Measurements from ENCODE around the gene TLCD1. TPM values are rescaled to one million over a fixed set of nuclear protein-coding genes. Genes with fewer than 3 reads are reported as not detected.

Gene TLCD1
- total RNA-seq, 2 donors from 2014 or later = 5.3 to 19.6 TPM

DNA sequence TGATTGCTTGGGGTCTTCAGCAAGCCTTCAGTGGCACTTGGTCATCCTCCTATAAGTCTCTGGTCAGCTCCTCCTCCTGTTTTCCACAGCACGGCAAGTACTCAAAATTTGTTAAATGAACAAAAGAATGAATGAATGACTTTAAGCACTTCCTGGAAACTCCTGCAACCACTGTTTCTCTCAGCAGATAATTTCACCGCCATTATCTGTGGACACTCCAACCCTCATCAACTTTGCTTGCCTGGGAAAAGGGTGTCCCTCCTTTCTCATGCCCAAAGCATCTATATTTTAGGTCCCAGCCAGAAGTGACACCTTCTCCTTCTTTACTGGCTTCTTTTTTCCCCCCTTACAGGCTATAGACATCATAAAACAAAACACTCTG lies 18.7 kb downstream of the TLCD1 start:
- H3K4me1 ChIP-seq (replicated peaks) = no peaks in the 10 kb centered on the region
- no peaks in the 10 kb centered on the region for H3K36me3 ChIP-seq
- no peaks in the 10 kb centered on the region for H3K27me3 ChIP-seq (replicated peaks; ENCODE audit: insufficient read depth)
- H3K27ac ChIP-seq = no peak overlapping the region
- intact Hi-C loops (cut with DNase I) = no loop called here
- H3K4me3 ChIP-seq = no peak overlapping the region
- TF ChIP-seq POLR2A (IDR thresholded peaks at IDR 0.05) (no peak), POLR2AphosphoS5 (IDR thresholded peaks at IDR 0.05) (no peak)
- TF ChIP-seq, protein P1, sequence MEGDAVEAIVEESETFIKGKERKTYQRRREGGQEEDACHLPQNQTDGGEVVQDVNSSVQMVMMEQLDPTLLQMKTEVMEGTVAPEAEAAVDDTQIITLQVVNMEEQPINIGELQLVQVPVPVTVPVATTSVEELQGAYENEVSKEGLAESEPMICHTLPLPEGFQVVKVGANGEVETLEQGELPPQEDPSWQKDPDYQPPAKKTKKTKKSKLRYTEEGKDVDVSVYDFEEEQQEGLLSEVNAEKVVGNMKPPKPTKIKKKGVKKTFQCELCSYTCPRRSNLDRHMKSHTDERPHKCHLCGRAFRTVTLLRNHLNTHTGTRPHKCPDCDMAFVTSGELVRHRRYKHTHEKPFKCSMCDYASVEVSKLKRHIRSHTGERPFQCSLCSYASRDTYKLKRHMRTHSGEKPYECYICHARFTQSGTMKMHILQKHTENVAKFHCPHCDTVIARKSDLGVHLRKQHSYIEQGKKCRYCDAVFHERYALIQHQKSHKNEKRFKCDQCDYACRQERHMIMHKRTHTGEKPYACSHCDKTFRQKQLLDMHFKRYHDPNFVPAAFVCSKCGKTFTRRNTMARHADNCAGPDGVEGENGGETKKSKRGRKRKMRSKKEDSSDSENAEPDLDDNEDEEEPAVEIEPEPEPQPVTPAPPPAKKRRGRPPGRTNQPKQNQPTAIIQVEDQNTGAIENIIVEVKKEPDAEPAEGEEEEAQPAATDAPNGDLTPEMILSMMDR (IDR thresholded peaks at IDR 0.05) = no peak
- 91% methylated on average over 2 of the region's 2 CpGs for whole genome bisulfite sequencing
- H3K9me3 ChIP-seq = no peaks in the 10 kb centered on the region
- no peak for DNase-seq (ENCODE audit: low spot score)

DNA sequence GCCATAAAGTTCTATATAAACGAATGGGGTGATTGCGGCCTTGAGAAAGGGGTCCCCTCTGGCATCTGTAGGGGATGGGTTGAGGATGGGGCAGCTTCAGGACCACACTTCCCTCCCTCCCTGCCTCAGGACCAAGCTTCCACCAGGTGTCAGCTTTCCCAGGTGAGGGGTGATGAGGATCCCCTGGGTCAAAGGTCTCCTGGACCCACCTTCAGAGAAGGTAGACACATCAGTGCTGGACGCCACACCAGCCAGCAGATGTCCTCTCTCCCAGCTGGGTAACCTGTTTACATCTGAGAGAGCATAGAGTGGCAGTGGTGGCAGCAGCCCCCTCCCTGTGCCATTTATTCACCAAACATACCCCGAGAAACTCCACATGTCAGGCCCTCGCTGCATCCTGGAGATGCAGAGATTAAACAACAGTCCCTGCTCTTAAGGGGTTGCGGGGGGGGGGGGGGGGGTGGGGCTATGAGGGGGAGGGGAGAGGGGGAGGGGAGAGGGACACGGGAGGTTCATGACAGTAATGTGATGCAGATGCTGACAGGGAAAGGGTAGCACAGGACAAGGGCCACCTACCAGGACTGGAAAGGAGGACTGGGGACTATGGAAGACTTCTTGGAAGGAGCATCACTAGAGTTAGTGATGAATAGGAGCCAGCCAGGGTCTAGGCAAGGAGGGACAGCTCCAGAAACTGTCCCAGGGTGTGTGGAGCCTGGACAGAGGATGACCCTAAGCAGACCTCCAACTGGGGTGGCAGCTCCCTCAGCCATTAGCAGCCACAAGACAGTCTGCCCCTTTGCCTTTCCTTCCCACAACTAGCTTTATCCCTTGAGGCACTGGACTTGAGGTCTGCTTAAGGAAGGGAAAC lies 19.3 kb downstream of the TLCD1 start:
- intact Hi-C loops (cut with DNase I) = no loop called here
- WGBS = 53% methylated on average over 7 of the region's 7 CpGs
- Histone ChIP-seq H3K4me1 (replicated peaks) (no peaks in the 10 kb centered on the region), H3K9me3 (no peaks in the 10 kb centered on the region), H3K36me3 (peaks cover 0 to 3% of the 10 kb centered on the region in 2 donors), H3K27ac (no peak overlapping the region), H3K27me3 (replicated peaks; ENCODE audit: insufficient read depth) (no peaks in the 10 kb centered on the region), H3K4me3 (no peak overlapping the region)
- TF ChIP-seq POLR2AphosphoS5 (IDR thresholded peaks at IDR 0.05) = no peak
- no peak for TF ChIP-seq POLR2A (IDR thresholded peaks at IDR 0.05)
- TF ChIP-seq, protein P1 (IDR thresholded peaks at IDR 0.05) = no peak
- no peak for DNase-seq (ENCODE audit: low spot score)

DNA sequence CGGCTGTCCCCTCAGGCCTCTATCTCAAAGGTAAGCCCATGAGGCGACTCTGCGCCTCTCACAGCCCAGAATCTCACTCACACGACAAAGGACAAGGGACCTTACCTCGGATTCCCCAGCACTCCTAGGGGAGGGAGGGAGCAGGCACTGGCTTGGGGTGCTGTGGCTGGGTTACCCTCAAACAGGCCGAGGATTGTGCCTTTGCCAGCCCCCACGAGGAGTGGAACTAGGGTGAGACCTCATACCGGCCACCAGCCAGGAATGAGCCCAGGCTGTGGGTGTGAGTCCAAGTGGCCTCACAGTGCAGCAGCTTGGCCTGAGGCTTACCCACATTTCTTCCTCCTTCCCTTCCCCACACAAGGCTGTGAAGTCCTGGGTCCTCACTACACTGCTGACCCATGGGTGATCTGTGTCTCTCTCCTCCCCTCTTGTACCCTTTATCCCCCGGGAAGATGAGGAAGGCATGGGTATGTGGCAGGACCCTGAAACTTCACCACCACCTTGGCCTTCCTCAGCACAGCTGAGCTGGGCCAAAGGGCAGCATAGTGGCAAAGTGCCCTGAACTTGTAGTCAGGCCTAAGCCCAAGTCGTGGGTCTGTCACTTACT lies 20.2 kb downstream of the TLCD1 start:
- WGBS = 66% methylated on average over 8 of the region's 10 CpGs
- H3K4me1 ChIP-seq (replicated peaks) = no peaks in the 10 kb centered on the region
- H3K36me3 ChIP-seq = peaks cover 5 to 10% of the 10 kb centered on the region in 2 donors

DNA sequence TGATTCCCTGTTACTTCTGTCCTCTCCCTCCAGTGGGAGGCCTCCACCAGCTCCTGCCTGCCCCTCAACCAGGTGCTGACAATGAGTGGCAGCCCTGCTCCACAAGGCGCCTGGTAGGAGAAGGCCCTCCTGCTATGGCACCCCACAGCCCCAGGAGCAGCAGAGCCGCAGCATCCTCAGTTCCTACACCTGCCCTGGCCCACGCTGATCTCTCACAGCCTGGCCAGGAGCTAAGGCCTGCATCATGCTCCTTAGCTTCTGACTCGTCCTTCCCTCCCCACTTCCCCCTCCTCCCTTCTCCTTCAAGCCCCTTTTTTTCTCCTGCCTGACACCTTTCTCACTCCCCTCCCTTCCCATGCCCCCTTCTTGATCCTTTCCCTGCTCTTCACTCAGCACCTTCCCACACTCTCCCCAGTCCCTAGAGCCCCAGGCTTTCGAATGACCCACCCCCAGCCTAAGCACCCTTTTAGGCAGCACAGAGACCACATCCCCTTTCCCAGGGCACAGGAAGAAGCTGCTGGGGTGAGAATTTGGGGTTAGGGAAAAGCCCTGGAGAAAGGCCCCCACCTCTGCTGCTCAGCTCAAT lies 20.9 kb downstream of the TLCD1 start:
- TF ChIP-seq POLR2AphosphoS5 (IDR thresholded peaks at IDR 0.05) = no peak
- H3K4me3 ChIP-seq = no peak overlapping the region
- no peaks in the 10 kb centered on the region for H3K4me1 ChIP-seq (replicated peaks)
- DNase-seq (ENCODE audit: low spot score) = no peak
- intact Hi-C loops (cut with DNase I) = no loop called here
- no peaks in the 10 kb centered on the region for H3K27me3 ChIP-seq (replicated peaks; ENCODE audit: insufficient read depth)
- H3K27ac ChIP-seq = no peak overlapping the region
- 72% methylated on average over 5 of the region's 5 CpGs for WGBS
- no peaks in the 10 kb centered on the region for H3K9me3 ChIP-seq
- H3K36me3 ChIP-seq = peaks cover 11 to 13% of the 10 kb centered on the region in 2 donors

More for the DNA sequence above, 20.2 kb downstream of the TLCD1 start:
- intact Hi-C loops (cut with DNase I) = no loop called here
- TF ChIP-seq POLR2A (IDR thresholded peaks at IDR 0.05) (no peak), POLR2AphosphoS5 (IDR thresholded peaks at IDR 0.05) (no peak)
- TF ChIP-seq, protein P1 (IDR thresholded peaks at IDR 0.05) = no peak
- no peaks in the 10 kb centered on the region for H3K27me3 ChIP-seq (replicated peaks; ENCODE audit: insufficient read depth)
- H3K9me3 ChIP-seq = no peaks in the 10 kb centered on the region
- no peak overlapping the region for H3K27ac ChIP-seq
- no peak for DNase-seq (ENCODE audit: low spot score)
- H3K4me3 ChIP-seq = no peak overlapping the region

DNA sequence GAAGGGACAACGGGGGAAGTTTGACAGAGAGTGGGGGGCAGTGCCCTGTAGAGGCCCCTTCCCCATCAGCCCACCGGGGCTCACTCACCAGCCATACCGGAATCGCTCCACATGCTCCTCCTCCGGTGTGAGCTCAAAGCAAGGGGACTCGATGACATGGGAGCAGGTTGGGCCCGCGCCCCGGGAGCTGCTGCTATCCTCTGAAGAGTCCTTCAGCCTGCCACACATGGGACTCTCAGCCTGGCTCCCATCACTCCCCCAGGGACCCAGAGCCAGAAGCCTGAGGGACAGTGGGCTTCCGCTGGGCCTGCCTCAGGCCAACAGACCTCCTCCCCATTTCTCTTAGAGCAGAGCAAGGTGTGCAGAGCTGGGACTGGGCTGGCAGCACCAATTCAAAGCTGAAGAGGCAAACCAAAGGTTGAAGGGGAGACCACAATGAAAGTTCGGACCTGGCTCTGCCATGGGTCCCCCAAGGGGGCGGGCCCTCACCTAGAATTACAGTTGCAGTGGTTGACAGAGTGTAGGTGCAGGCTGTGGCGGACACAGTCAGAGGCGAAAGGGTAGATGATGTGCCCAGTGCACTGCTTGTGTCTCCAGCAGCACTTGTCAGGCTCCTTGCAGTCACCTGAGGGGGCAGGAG lies 21.7 kb downstream of the TLCD1 start:
- Histone ChIP-seq H3K9me3 (no peaks in the 10 kb centered on the region), H3K27ac (no peak overlapping the region), H3K36me3 (peaks cover 20% of the 10 kb centered on the region in 2 donors), H3K4me1 (replicated peaks) (no peaks in the 10 kb centered on the region), H3K4me3 (no peak overlapping the region), H3K27me3 (replicated peaks; ENCODE audit: insufficient read depth) (no peaks in the 10 kb centered on the region)
- TF ChIP-seq, protein P1 (IDR thresholded peaks at IDR 0.05) = no peak
- no peak for TF ChIP-seq POLR2AphosphoS5 (IDR thresholded peaks at IDR 0.05)
- no peak for TF ChIP-seq POLR2A (IDR thresholded peaks at IDR 0.05)
- DNase-seq (ENCODE audit: low spot score) = no peak
- WGBS = 86% methylated on average over 13 of the region's 14 CpGs
- intact Hi-C loops (cut with DNase I) = no loop called here
